Measurements from ENCODE around the gene CDH26. TPM values are rescaled to one million over a fixed set of nuclear protein-coding genes. Genes with fewer than 3 reads are reported as not detected.
A peak's percentile ranks its signal among the peaks of the same experiment; 100 is the strongest.

The CDH26 gene
- total RNA-seq, 1 experiment from 2014 or later, result 1.2 TPM

GRCh38 chr20:60063739-60064380 lies 105.6 kb downstream of the CDH26 start:
- POLR2A ChIA-PET, result no interaction called here
- H3K9me3 ChIP-seq, result no peaks in the 10 kb centered on the region; the same call in 1 of the 2 replicates
- CTCF ChIA-PET, result interaction anchor here (0.6 kb wide), 1 partner anchor 202 kb away, joined by 3 read pairs; no protein-coding TSS in a partner anchor
- peaks cover 4% of the 10 kb centered on the region for H3K27me3 ChIP-seq (replicated peaks; ENCODE audit: control insufficient read depth, insufficient read depth, low read length)
- intact Hi-C loops (cut with micrococcal nuclease; ENCODE audit: unreplicated experiment), result no loop called here
- H3K36me3 ChIP-seq (ENCODE audit: control insufficient read depth, insufficient read depth, low read length), result no peaks in the 10 kb centered on the region
- no peaks in the 10 kb centered on the region for H3K36me3 Mint-ChIP-seq (ENCODE audit: insufficient read depth, unreplicated experiment)
- H3K27me3 Mint-ChIP-seq (ENCODE audit: insufficient read depth, unreplicated experiment), result peaks cover 22% of the 10 kb centered on the region
- DNase-seq, result peak in 1 of 2 experiments; percentile 32
- TF ChIP-seq CTCF (IDR thresholded peaks at IDR 0.05; ENCODE audit: insufficient read depth in 1 of 2, low read depth in 1 of 2, low read length in 1 of 2, severe bottlenecking in 1 of 2, unreplicated experiment in 1 of 2), result no peak
- H3K27ac Mint-ChIP-seq (ENCODE audit: unreplicated experiment), result no peak overlapping the region
- no TSS peak for BruUV-seq (replicated peaks)
- H3K9me3 Mint-ChIP-seq (ENCODE audit: unreplicated experiment), result no peaks in the 10 kb centered on the region
- H3K4me1 Mint-ChIP-seq (ENCODE audit: low read depth, unreplicated experiment), result no peaks in the 10 kb centered on the region
- no peaks in the 10 kb centered on the region for H3K4me1 ChIP-seq
- H3K4me3 ChIP-seq (ENCODE audit: low read depth, low read length), result no peak overlapping the region
- H3K4me3 Mint-ChIP-seq (ENCODE audit: unreplicated experiment), result no peak overlapping the region

Other genes starting within 250 kb of the CDH26 start
- gene SYCP2, start 24.8 kb upstream of the CDH26 start, total RNA-seq (2022), result 64.6 and 68.7 TPM in 2 replicates
- gene PPP1R3D, start 18.1 kb upstream of the CDH26 start, total RNA-seq (2022), result 10.4 TPM in 2 replicates
- 60.3 and 65.3 TPM in 2 replicates for gene FAM217B, start 18.0 kb upstream of the CDH26 start, total RNA-seq (2022)

All from Caco-2 (cell line).